GM08714 (cell line): Measurements from ENCODE around the gene NUDCD3.

Source experiments
- H3K4me3 ChIP-seq: fragments of 200-500 bp; sonication (Bioruptor generic); 2 replicates; pipeline ENCODE4 v1.5.1; 2014; ENCODE audit warnings: mild to moderate bottlenecking, low read length, inconsistent platforms
- ZNF274 ChIP-seq: IDR thresholded peaks from 2 replicates; pipeline ENCODE4 v1.6.1; 2012; ENCODE audit warnings: mild to moderate bottlenecking, low read depth, low read length

The NUDCD3 gene

DNA sequence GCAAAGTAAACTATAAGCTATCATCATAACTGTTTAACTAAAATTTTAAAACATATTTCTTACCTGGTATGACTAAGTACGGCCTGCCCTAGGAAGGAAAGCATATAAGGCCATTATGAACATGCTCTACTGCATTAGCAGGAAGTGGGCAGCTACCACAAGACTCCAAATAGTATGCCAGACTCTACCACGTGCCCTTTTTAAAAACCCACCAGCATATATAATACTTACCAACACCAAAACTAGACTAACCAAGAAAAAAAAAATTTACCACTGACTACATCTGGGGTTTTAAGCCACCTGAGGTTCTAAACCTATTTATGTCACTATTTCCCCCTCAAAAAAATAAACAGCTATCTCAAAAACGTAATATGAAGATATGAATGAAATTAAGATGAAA, 30.1 kb downstream of the NUDCD3 start:
- no peak overlapping the region; the same call in 1 of the 2 replicates for H3K4me3 ChIP-seq

DNA sequence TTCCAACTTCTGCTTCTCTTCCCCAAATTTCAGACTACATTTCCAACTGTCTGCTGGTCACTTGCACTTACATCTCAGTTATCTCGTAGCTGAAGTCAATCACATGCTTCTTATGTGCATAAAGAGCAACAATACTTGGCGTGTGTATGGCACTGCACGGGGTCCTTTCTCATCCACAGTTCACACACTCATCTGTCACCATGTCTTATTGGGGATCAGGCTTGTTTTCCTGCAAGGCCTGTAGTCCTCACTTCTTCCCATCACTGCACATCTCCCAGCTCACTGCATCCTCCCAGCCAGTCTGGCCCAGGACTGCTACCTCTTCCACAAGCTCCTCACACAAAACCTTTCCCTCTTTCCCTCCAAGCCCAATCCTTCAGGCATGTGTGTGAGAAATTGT, 35.3 kb downstream of the NUDCD3 start:
- TF ChIP-seq ZNF274, result no peak
- H3K4me3 ChIP-seq, result no peak overlapping the region

More for the DNA sequence above, 30.1 kb downstream of the NUDCD3 start:
- no peak for TF ChIP-seq ZNF274

DNA sequence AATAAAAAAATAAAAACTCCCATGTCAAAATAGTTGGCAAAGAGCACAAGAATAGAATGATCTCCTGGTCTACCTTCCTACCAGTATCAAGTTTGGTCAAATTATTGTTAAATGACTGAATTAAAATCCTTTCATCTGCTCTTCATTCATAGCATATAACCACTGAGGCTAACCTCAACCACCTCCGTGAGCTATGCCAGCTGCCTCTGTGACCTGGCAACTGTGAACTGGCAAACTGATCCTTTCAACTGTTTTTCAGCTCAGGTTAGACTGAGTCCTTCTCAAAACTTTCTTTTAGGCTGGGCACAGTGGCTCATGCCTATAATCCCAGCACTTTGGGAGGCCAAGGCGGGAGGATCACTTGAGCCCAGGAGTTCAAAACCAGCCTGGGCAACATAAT, 36.1 kb downstream of the NUDCD3 start:
- TF ChIP-seq ZNF274, result no peak
- no peak overlapping the region for H3K4me3 ChIP-seq

DNA sequence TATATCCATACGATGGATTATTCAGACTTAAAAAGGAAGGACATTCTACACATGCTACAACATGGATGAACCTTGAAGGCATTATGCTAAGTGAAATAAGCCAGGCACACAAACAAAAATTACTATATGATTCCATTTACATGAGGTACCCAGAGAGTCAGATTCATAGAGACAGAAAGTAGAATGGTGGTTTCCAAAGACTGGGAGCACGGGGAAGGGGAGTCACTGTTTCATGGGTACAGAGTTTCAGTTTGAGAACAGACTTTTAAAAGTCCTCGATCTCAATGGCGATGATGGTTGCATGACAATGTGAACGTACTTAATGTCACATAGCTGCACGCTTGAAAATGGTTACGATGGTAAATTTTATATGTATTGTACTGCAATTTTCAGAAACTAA, 39.3 kb downstream of the NUDCD3 start:
- no peak overlapping the region for H3K4me3 ChIP-seq
- TF ChIP-seq ZNF274, result no peak

DNA sequence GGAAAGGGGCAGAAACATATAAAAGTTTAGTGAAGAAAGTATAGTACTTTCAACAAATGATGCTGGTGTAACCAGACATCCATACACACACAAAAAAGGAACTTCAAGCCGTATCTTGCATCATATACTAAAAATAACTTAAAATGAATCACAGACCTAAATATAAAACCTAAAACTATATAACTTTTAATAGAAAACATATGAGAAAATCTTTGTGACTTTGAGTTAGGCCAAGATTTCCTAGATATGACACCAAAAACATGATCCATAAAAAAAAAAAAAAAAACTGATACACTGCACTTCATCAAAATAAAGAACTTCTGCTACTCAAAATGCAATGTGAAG, 40.9 kb downstream of the NUDCD3 start:
- TF ChIP-seq ZNF274, result no peak
- no peak overlapping the region for H3K4me3 ChIP-seq

DNA sequence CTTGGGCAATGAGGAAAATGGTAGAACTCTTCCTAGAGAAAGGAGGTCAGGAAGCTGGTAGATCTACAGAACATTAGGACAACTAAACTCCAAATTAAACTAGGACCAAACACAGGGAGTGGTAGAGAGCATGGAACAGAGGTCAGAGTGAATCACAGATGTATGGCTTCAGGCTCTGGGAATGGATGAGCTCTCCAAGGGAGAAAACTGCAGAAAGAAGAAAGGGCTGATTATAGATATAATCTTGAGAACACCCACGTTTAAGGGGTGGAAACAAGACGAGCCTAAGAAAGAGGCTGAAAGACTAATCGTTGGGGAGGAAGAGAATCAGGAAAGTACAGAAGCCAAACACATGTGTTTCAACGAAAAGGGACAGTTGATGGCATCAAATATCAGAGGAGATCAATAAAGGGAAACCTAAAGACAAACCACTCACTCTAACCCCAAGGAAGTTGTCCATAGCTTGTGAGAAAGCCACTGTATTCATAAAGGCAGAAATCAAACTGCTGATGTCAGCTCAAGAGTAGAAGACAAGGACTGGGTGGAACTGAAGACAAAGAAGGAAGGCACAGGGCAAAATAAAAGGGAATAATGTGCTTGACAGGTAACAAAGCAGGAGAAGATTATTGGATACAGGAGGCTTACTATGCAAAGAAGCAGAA, 41.4 kb downstream of the NUDCD3 start:
- TF ChIP-seq ZNF274, result no peak
- H3K4me3 ChIP-seq, result no peak overlapping the region

DNA sequence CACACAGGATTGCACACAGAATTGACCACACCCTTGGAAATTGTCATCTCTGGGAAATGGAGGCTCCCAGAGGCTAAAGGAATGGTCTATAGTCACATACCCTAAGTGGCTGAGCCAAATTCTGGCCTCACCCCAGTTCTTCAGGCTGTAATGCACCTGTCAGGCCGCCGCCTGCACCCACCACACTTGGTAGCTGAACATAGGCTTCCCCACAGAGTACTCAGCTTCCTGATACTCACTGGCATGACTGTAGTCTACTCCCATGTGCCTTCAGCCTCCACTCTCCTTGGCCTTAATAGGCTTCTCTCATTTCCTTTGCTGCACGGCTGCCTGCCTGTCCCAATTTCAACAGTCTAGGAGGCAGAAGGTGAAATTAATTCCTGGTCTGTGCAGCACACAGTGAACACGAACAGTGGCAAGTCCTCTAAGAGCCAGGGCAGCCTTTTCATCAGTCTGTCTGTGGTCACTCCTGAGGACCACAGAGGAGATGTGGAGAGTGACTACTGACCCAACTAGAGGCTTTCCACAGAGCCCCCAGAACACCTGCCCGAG, 42.5 kb downstream of the NUDCD3 start:
- H3K4me3 ChIP-seq, result no peak overlapping the region
- TF ChIP-seq ZNF274, result no peak

DNA sequence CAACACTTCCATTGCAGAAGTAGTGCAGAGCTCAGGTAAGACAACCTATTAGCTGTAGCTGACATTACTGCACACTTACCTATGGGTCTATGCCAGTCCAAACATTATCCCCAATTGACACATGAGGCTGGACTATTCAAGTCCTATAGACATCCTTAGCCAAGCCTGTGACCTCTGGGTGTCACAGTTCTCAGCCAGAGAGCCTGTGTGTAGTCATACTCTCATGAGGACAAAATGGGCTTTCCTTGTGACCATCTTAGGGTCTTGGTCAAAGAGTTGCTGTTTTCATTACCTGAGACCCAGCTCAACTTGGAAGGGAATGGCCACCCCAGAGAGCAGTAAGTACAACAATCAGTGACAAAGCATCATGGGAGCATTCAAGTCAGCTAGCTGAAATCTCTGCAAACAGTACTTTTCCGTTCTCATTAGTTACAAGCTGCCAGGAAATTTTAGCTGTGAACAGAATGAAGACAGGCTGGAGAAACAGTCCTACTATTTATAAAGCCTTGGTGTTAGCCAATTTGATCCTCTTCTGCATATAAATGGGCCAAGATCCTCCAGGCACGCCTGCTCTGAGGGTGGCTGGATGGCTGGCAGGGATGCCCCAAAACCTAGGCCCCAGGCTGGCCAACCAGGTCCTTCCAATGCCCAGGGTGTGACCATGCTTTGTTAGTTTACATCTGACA, 44.3 kb downstream of the NUDCD3 start:
- no peak for TF ChIP-seq ZNF274
- H3K4me3 ChIP-seq, result no peak overlapping the region

DNA sequence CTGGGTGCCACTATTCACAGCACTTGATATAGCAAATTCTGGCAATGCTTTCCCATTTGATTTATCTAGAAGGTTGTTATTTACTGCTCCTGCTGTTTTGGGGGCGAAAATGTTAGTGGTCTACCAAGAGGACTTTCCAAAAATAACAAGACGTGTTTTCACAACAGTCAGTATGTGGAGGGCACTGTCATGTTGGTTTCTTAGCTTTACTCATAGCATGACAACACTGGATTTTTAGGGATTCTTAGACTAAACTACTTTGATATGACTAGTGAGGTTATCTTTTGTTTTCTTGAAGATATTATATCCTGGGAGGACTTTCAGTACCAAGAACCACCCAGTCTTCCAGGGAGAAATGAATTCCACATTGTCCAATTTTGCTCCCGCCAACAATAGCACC, 49.4 kb downstream of the NUDCD3 start:
- TF ChIP-seq ZNF274, result no peak
- H3K4me3 ChIP-seq, result no peak overlapping the region

DNA sequence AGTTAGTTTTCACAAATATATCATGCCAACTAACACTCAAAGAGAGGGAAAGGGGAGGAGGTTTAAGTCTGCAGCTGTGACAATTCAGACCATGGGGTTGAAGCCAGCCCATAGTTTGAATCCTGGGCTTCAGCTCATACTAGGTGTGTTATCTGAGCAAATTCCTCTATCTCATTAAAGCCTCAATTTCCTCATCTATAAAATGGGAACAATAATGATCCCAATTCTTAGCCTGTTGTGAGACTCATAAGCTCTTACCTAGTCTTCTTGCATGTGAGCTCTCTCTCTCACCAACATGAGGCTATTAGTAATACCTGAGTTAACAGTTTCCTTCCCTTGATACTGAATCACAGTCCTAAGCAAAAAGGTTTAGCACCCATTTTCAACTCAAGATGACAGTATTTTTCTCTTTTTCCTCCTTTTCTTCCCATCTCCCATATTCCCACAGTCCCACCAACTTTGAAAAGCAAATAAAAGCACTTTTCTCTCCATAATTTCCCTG, 49.8 kb downstream of the NUDCD3 start:
- TF ChIP-seq ZNF274, result no peak
- no peak overlapping the region for H3K4me3 ChIP-seq

DNA sequence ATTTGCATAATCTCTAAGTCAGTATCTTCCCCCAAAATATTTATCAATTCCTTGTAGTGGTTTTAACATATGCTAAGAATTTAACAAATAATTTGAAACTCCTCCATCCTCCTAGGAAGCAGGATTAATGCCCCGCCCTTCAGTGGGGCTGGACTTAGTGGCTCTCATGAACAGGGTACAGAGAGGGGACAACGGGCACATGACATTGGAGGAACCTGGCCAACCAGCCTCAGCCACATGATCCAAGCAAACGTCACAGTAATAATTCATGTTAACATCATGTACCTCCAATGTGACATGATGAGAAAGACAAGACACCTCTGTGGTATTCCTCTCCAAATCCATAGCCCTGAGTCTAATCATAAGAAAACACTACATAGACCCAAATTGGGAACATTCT, 50.5 kb downstream of the NUDCD3 start:
- no peak overlapping the region for H3K4me3 ChIP-seq
- TF ChIP-seq ZNF274, result no peak

DNA sequence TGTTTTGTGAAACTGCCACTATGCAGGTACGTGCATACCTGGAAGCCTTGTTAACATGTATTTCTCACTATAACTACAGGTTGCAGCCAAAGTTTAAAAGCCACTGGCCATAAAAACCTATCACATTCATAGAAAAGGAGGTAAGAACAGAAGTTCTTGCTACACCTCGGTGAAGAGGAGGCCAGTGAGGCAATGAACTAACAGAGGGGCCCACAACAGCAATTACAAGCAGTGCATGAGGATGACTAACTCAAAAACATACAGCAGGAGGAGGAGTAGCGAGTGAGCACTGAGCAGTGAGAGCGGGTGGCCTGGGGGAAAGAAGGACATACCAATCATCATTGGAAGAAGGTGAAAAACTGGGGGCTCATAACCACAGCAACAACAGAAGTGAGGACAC, 51.6 kb downstream of the NUDCD3 start:
- H3K4me3 ChIP-seq, result no peak overlapping the region
- TF ChIP-seq ZNF274, result no peak

DNA sequence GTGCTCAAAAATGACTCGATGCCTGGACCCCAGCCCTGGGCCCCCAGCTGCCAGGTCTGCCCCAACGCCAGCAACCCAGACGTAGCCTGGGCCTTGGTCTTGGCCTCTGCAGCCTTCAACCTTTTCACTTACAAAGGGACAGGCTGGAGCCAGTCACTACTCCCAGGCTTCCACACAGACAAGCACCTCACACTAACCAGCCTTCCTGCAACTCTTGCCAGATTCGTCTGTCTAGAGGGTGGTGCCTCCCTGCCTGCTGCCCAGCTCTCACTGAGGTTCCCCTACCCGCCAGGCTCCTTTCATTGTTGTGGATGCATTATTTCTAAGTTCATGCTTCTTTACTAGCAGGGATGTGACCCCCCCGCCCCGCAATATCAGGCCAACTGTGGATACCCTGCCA, 56.3 kb downstream of the NUDCD3 start:
- no peak for TF ChIP-seq ZNF274
- H3K4me3 ChIP-seq, result no peak overlapping the region

DNA sequence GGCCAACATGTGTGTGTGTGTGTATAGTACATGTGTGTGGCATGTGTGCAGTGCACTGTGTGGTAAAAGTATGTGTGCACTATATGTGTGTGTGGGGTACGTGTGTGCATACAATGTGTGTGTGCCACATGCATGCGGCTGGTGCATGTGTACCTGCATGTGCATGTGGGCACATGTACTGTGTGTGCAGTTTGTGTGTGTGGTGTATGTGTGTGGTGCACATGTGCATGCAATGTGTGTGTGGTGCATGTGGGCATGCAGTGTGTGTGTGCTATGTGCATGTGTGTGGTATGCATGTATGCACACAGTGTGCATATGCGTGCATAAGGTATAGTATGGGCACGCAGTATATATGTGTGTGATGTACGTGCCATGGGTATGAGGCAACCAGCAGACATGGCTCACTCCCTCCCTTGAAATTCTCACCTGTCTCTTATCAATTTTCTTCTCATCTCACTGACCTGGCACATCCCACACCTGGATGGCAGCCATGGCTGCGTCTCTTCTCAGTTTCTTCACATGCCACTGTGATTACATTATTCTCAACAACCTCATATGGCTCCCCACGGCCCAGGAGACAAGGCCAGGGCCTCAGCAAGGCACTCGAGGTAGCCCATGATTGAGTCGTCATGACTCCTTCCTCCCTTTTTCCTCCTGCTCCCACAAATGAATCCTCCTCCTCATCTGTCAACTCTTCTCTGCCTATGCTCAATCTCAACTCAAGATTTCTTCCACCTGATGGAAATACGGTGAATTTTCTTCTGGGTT, 57.0 kb downstream of the NUDCD3 start:
- H3K4me3 ChIP-seq, result no peak overlapping the region

More for the DNA sequence above, 57.0 kb downstream of the NUDCD3 start:
- no peak for TF ChIP-seq ZNF274
